ENCODE data around the gene MAGI2. TPM values are rescaled to one million over a fixed set of nuclear protein-coding genes. Genes with fewer than 3 reads are reported as not detected.

Gene MAGI2
- total and polyA plus RNA-seq, 2 experiments from 2014 or later = 3.5 to 4.1 TPM

- Histone ChIP-seq H4K20me1 (ENCODE audit: insufficient read depth) (no peaks in the 10 kb centered on the region), H3K36me3 (ENCODE audit: low read depth) (no peaks in the 10 kb centered on the region), H3K4me1 (ENCODE audit: insufficient read depth) (0 out of 2 replicates have a peak, but pooled peaks cover 6% of the 10 kb centered on the region), H3K79me2 (ENCODE audit: insufficient read depth) (no peaks in the 10 kb centered on the region), H3K4me3 (no peak overlapping the region), H3K9me3 (ENCODE audit: low read depth) (no peaks in the 10 kb centered on the region), H3K4me2 (ENCODE audit: unreplicated experiment) (no peak overlapping the region), H3K9me2 (ENCODE audit: insufficient read depth) (0 out of 2 replicates have a peak, but pooled peaks cover 6% of the 10 kb centered on the region), H2AFZ (no peak overlapping the region), H3K27me3 (replicated peaks; ENCODE audit: insufficient read depth) (no peaks in the 10 kb centered on the region), H3F3A (ENCODE audit: insufficient read depth) (no peaks in the 10 kb centered on the region), H3K9ac (no peak overlapping the region), H3K27ac (no peak overlapping the region)
- DNase-seq = no peak
- TF ChIP-seq EZH2 (IDR thresholded peaks at IDR 0.05; ENCODE audit: insufficient read depth, poor library complexity, severe bottlenecking) (no peak), EZH2phosphoT487 (IDR thresholded peaks at IDR 0.05; ENCODE audit: insufficient read depth, low read depth) (no peak)
- in situ Hi-C loops (cut with MboI) = no loop called here
- WGBS, 2 experiments (ENCODE audit: low coverage in 1 of 2, low lambda C conversion rate in 2 of 2, missing lambda C conversion rate in 2 of 2) = 96 to 99% methylated on average over 4 of the region's 4 CpGs
Observed at GRCh38 chr7:79339208-79339925, 114.1 kb downstream of the MAGI2 start.

GRCh38 chr7:79337717-79338116 is 115.8 kb downstream of the MAGI2 start:
- Histone ChIP-seq H3K4me1 (ENCODE audit: insufficient read depth) (0 out of 2 replicates have a peak, but pooled peaks cover 6% of the 10 kb centered on the region), H3K27me3 (replicated peaks; ENCODE audit: insufficient read depth) (no peaks in the 10 kb centered on the region), H3K27ac (no peak overlapping the region), H3K9me3 (ENCODE audit: low read depth) (no peaks in the 10 kb centered on the region), H3K4me2 (ENCODE audit: unreplicated experiment) (no peak overlapping the region), H3F3A (ENCODE audit: insufficient read depth) (no peaks in the 10 kb centered on the region), H3K9ac (no peak overlapping the region), H3K79me2 (ENCODE audit: insufficient read depth) (no peaks in the 10 kb centered on the region), H2AFZ (no peak overlapping the region), H3K9me2 (ENCODE audit: insufficient read depth) (0 out of 2 replicates have a peak, but pooled peaks cover 6% of the 10 kb centered on the region), H3K4me3 (no peak overlapping the region), H3K36me3 (ENCODE audit: low read depth) (no peaks in the 10 kb centered on the region), H4K20me1 (ENCODE audit: insufficient read depth) (no peaks in the 10 kb centered on the region)
- DNase-seq = peak; percentile 5
- TF ChIP-seq EZH2phosphoT487 (IDR thresholded peaks at IDR 0.05; ENCODE audit: insufficient read depth, low read depth) = no peak
- no peak for TF ChIP-seq EZH2 (IDR thresholded peaks at IDR 0.05; ENCODE audit: insufficient read depth, poor library complexity, severe bottlenecking)
- in situ Hi-C loops (cut with MboI) = no loop called here
- 68 to 70% methylated on average over 5 of the region's 5 CpGs for WGBS, 2 experiments (ENCODE audit: low coverage in 1 of 2, low lambda C conversion rate in 2 of 2, missing lambda C conversion rate in 2 of 2)

- 93 to 98% methylated on average over 2 of the region's 2 CpGs for WGBS, 2 experiments (ENCODE audit: low coverage in 1 of 2, low lambda C conversion rate in 2 of 2, missing lambda C conversion rate in 2 of 2)
Observed at GRCh38 chr7:79334841-79335240, 118.6 kb downstream of the MAGI2 start.

GRCh38 chr7:79334334-79334733 is 119.1 kb downstream of the MAGI2 start:
- no peaks in the 10 kb centered on the region for H4K20me1 ChIP-seq (ENCODE audit: insufficient read depth)
- H3K9me3 ChIP-seq (ENCODE audit: low read depth) = no peaks in the 10 kb centered on the region
- no peak overlapping the region for H3K4me3 ChIP-seq
- H3K4me2 ChIP-seq (ENCODE audit: unreplicated experiment) = no peak overlapping the region
- H3K36me3 ChIP-seq (ENCODE audit: low read depth) = no peaks in the 10 kb centered on the region
- H3K79me2 ChIP-seq (ENCODE audit: insufficient read depth) = no peaks in the 10 kb centered on the region
- H3K9ac ChIP-seq = no peak overlapping the region
- H3F3A ChIP-seq (ENCODE audit: insufficient read depth) = no peaks in the 10 kb centered on the region
- H3K9me2 ChIP-seq (ENCODE audit: insufficient read depth) = no peaks in the 10 kb centered on the region
- H3K4me1 ChIP-seq (ENCODE audit: insufficient read depth) = no peaks in the 10 kb centered on the region
- no peaks in the 10 kb centered on the region for H3K27me3 ChIP-seq (replicated peaks; ENCODE audit: insufficient read depth)
- TF ChIP-seq EZH2phosphoT487 (IDR thresholded peaks at IDR 0.05; ENCODE audit: insufficient read depth, low read depth) (no peak), EZH2 (IDR thresholded peaks at IDR 0.05; ENCODE audit: insufficient read depth, poor library complexity, severe bottlenecking) (no peak)
- no peak overlapping the region for H2AFZ ChIP-seq
- no peak for DNase-seq
- no peak overlapping the region for H3K27ac ChIP-seq
- in situ Hi-C loops (cut with MboI) = no loop called here

More at GRCh38 chr7:79334841-79335240, 118.6 kb downstream of the MAGI2 start:
- H2AFZ ChIP-seq = no peak overlapping the region
- H3K9me2 ChIP-seq (ENCODE audit: insufficient read depth) = no peaks in the 10 kb centered on the region
- no peaks in the 10 kb centered on the region for H3K9me3 ChIP-seq (ENCODE audit: low read depth)
- no peak overlapping the region for H3K27ac ChIP-seq
- no peaks in the 10 kb centered on the region for H3F3A ChIP-seq (ENCODE audit: insufficient read depth)
- H3K9ac ChIP-seq = no peak overlapping the region
- H3K4me2 ChIP-seq (ENCODE audit: unreplicated experiment) = no peak overlapping the region
- in situ Hi-C loops (cut with MboI) = no loop called here
- H4K20me1 ChIP-seq (ENCODE audit: insufficient read depth) = no peaks in the 10 kb centered on the region
- no peaks in the 10 kb centered on the region for H3K4me1 ChIP-seq (ENCODE audit: insufficient read depth)
- H3K27me3 ChIP-seq (replicated peaks; ENCODE audit: insufficient read depth) = no peaks in the 10 kb centered on the region
- DNase-seq = no peak
- no peaks in the 10 kb centered on the region for H3K36me3 ChIP-seq (ENCODE audit: low read depth)
- TF ChIP-seq EZH2phosphoT487 (IDR thresholded peaks at IDR 0.05; ENCODE audit: insufficient read depth, low read depth) (no peak), EZH2 (IDR thresholded peaks at IDR 0.05; ENCODE audit: insufficient read depth, poor library complexity, severe bottlenecking) (no peak)
- H3K4me3 ChIP-seq = no peak overlapping the region
- no peaks in the 10 kb centered on the region for H3K79me2 ChIP-seq (ENCODE audit: insufficient read depth)
